Cardiac muscle cell (in vitro differentiated cells and primary cell): ENCODE measurements around the gene NHLRC2. TPM values are rescaled to one million over a fixed set of nuclear protein-coding genes. Genes with fewer than 3 reads are reported as not detected.

Experiments
- DNase-seq, 2 donors: peaks; one replicate each; pipeline versions ENCODE4 v3.0.0 to v3.0.0-alpha.2; 2010 to 2017; ENCODE audit warnings: low read depth in 1 of 2, low spot score in 1 of 2
- H3K27ac ChIP-seq: fragments of 200-600 bp; sonication (generic); 2 replicates; pipeline ENCODE4 v1.5.1; 2016
- H3K27me3 ChIP-seq: fragments of 200-600 bp; sonication (generic); 2 replicates; pipeline ENCODE4 v1.6.0; 2016; ENCODE audit warnings: control low read depth
- H3K36me3 ChIP-seq: fragments of 200-600 bp; sonication (generic); 2 replicates; pipeline ENCODE4 v1.5.1; 2016; ENCODE audit warnings: control low read depth
- H3K4me1 ChIP-seq: fragments of 200-600 bp; sonication (generic); 2 replicates; pipeline ENCODE4 v1.8.1; 2017; ENCODE audit warnings: low read depth, mild to moderate bottlenecking, mixed run types
- H3K4me3 ChIP-seq: fragments of 200-600 bp; sonication (generic); 2 replicates; pipeline ENCODE4 v1.5.1; 2016; ENCODE audit warnings: mild to moderate bottlenecking
- H3K9me3 ChIP-seq: fragments of 200-600 bp; sonication (generic); 2 replicates; pipeline ENCODE4 v1.5.1; 2017; ENCODE audit warnings: low read depth, mild to moderate bottlenecking, control low read depth
- polyA plus RNA-seq: library from polyadenylated mRNA; unstranded; fragments of >200 nt; fragmentation: Nextera tagmentation; extraction: Ambion mirVana; gene quantifications from 2 replicates; pipeline ENCODE4 v1.2.1, GENCODE V29; 2016
- total RNA-seq: library from RNA; depleted of rRNA; stranded (reverse); fragments of >200 nt; gene quantifications from 2 replicates; pipeline ENCODE4 v1.2.3, GENCODE V29; 2016
- TF ChIP-seq, protein P1 (sequence below): IDR thresholded peaks from 2 replicates; pipeline ENCODE4 v1.5.1; 2012; ENCODE audit warnings: low read depth, mild to moderate bottlenecking, low read length

NHLRC2 gene
- total and polyA plus RNA-seq, 2 experiments from 2014 or later, result 14.0 to 99.6 TPM

DNA sequence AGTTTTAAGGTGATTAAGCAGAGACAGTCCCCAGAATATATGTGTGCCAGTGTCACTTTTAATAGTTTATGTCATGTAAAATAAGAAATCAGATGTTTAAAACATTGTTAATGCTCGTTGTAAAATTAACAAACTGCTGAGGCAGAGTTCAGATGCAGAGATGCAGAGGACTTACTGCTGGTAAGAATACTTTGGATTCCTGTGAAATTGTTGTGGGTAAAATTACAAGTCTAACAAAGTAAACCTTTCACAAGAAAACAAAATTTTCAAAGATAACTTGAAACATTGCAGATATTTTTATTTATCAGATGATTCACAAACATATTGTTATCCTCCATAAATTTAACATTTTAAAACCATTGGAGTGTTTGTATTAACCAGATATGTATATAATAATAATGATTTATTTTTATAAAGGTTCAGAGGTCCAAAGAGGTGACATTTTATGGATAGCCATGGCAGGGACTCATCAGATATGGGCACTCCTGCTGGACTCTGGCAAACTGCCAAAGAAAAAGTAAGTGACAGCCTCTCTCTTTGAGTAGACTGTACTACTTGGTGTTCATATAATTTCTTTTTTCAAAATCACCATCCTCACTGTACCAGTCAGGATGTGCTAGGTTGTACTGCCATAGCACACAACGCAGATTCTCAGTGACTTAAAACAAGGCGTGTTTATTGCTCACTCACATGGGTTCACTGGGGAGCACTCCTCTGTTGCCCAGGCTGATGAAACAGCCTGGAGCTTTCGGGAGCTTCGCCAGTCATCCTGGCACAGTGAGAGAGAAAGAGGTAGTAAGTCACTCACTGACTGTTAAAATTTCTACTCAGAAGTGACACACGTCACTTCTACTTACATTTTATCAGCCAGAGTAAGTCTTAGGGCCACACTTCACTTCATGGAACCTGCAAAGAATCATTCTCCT lies 43.5 kb downstream of the NHLRC2 start:
- H3K27me3 ChIP-seq, result no peaks in the 10 kb centered on the region
- H3K27ac ChIP-seq, result peak overlapping the region; percentile 71
- peak in 1 of 2 donors; percentile 57 for DNase-seq
- no peak overlapping the region for H3K4me3 ChIP-seq
- TF ChIP-seq, protein P1, sequence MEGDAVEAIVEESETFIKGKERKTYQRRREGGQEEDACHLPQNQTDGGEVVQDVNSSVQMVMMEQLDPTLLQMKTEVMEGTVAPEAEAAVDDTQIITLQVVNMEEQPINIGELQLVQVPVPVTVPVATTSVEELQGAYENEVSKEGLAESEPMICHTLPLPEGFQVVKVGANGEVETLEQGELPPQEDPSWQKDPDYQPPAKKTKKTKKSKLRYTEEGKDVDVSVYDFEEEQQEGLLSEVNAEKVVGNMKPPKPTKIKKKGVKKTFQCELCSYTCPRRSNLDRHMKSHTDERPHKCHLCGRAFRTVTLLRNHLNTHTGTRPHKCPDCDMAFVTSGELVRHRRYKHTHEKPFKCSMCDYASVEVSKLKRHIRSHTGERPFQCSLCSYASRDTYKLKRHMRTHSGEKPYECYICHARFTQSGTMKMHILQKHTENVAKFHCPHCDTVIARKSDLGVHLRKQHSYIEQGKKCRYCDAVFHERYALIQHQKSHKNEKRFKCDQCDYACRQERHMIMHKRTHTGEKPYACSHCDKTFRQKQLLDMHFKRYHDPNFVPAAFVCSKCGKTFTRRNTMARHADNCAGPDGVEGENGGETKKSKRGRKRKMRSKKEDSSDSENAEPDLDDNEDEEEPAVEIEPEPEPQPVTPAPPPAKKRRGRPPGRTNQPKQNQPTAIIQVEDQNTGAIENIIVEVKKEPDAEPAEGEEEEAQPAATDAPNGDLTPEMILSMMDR, result no peak
- peaks cover 38% of the 10 kb centered on the region for H3K4me1 ChIP-seq
- H3K36me3 ChIP-seq, result peaks cover 11% of the 10 kb centered on the region
- H3K9me3 ChIP-seq, result no peaks in the 10 kb centered on the region

DNA sequence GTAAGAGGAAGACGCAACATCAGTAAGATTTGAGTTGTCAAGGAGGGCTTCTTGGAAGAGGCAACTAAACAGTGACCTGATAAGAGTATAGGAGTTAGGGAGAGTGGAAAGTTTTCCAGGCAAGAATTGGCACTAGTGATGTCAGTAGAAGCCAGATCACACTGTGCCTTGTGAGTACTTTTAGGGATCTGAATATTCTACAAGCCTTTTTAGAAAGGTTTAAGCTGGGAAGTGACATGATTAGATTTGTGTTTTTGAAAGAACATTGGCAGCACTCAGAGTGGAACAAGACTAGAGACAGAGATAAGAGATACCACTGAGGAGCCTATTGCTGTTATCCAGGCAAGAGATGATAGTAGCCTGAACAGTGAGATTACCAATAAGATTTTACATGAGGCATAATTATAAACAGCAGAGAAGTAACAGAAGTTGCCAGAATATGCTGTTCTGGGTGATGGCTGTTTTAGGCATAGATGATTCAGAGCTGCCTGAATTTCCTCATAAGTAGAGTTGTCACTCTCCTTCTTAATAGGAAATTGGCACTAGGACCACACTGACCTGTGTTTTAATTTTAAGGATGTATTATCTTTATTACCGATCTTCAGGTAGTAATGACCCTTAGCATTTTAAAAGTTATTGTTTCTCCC lies 45.6 kb downstream of the NHLRC2 start:
- no peaks in the 10 kb centered on the region for H3K9me3 ChIP-seq
- peak overlapping the region; percentile 71 for H3K27ac ChIP-seq
- TF ChIP-seq, protein P1, result no peak
- DNase-seq, result peak in 1 of 2 donors; percentile 25
- no peaks in the 10 kb centered on the region for H3K27me3 ChIP-seq
- H3K36me3 ChIP-seq, result peaks cover 23% of the 10 kb centered on the region
- no peak overlapping the region for H3K4me3 ChIP-seq
- peaks cover 27% of the 10 kb centered on the region for H3K4me1 ChIP-seq

DNA sequence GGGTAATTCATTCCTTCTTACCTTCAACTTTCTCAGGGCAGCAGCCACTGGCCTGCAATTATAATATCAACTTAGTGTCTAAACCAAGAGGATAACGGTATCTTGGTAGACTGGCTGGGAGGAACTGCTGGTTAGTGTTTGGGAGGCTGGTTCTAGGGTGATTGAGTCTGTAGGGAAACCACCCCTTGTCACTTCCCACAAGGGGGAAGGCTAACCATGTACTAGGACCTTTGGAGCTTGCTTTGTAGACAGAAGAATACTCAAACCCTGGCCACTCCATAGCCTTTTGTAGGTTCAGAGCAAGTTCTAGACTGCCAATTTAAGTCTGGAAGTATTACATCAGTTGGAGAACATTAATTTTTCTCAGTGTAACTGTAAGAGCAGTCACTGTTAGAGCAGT lies 51.3 kb downstream of the NHLRC2 start:
- Histone ChIP-seq H3K27ac (no peak overlapping the region), H3K4me1 (no peaks in the 10 kb centered on the region), H3K27me3 (no peaks in the 10 kb centered on the region), H3K4me3 (no peak overlapping the region), H3K36me3 (peaks cover 32% of the 10 kb centered on the region), H3K9me3 (no peaks in the 10 kb centered on the region)
- TF ChIP-seq, protein P1, result no peak
- DNase-seq, result no peak

DNA sequence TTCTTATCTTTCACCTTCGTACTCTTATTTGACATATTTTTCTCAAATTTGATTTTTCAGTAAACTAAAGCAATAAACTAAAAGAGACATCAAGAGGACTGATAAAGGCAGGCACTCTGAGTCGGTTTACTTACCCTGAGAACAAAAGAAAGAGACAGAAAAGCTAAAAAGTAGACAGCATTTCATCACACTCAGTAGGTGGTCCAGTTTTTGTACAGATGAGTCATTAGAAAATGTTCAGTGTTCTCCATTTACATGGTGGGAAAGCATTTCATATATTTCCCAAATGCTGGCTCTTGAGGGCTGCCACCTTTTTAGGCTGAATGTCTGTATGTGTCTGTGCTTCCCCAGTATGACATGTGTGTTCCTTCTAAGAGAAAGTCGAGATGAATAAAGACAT lies 52.7 kb downstream of the NHLRC2 start:
- Histone ChIP-seq H3K9me3 (no peaks in the 10 kb centered on the region), H3K4me1 (no peaks in the 10 kb centered on the region), H3K27ac (no peak overlapping the region), H3K27me3 (no peaks in the 10 kb centered on the region), H3K36me3 (peaks cover 31% of the 10 kb centered on the region), H3K4me3 (no peak overlapping the region)
- TF ChIP-seq, protein P1, result no peak
- DNase-seq, result peak in 1 of 2 donors; percentile 59

DNA sequence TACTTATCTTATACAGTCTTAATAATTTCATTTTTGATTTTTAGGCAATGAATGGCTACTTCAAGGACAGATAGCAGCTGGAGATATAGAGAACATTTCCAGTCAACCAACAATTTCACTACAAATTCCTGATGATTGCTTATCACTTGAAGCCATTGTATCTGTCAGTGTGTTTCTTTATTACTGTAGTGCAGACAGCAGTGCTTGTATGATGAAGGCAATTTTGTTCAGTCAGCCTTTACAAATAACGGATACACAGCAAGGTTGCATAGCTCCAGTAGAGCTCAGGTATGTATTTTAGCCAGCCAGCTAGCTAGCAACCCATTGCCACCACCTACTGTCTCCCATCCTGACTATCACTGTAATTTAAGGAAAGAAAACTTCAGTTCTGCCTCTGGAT lies 53.8 kb downstream of the NHLRC2 start:
- H3K27ac ChIP-seq, result no peak overlapping the region
- TF ChIP-seq, protein P1, result no peak
- H3K27me3 ChIP-seq, result no peaks in the 10 kb centered on the region
- peaks cover 22% of the 10 kb centered on the region for H3K36me3 ChIP-seq
- H3K9me3 ChIP-seq, result no peaks in the 10 kb centered on the region
- H3K4me3 ChIP-seq, result no peak overlapping the region
- no peak for DNase-seq
- no peaks in the 10 kb centered on the region for H3K4me1 ChIP-seq
